HG03045 (cell line): ENCODE results near the gene TLR7.
A peak's percentile ranks its signal among the peaks of the same experiment; 100 is the strongest.

Experiments used
- ATAC-seq: cut with Tn5 transposase; IDR thresholded peaks from one replicate; pipeline ENCODE4 v1.9.1; 2021; ENCODE audit warnings: mild to moderate bottlenecking, moderate library complexity; ENCODE audit not compliant: unreplicated experiment

TLR7 gene

GRCh38 chrX:12866451-12867377 lies at the start of gene TLR7:
TSS of gene TLR7 (plus strand) at chrX:12867072. CDS start at chrX:12867579, 507 bp downstream.
- ATAC-seq: no peak

- no peak for ATAC-seq
Measured at GRCh38 chrX:12817528-12817927, 49.3 kb upstream of the TLR7 start.

- ATAC-seq: no peak
Measured at GRCh38 chrX:12819222-12819621, 47.6 kb upstream of the TLR7 start.

- no peak for ATAC-seq
Measured at GRCh38 chrX:12820737-12821136, 46.1 kb upstream of the TLR7 start.

GRCh38 chrX:12824944-12825343 lies 41.9 kb upstream of the TLR7 start:
- no peak for ATAC-seq

GRCh38 chrX:12825801-12826200 lies 41.1 kb upstream of the TLR7 start:
- no peak for ATAC-seq

- ATAC-seq: no peak
Measured at GRCh38 chrX:12843061-12843667, 23.7 kb upstream of the TLR7 start.

GRCh38 chrX:12843668-12844279 lies 23.1 kb upstream of the TLR7 start:
- peak; percentile 89 for ATAC-seq

- ATAC-seq: no peak
Measured at GRCh38 chrX:12844319-12844718, 22.6 kb upstream of the TLR7 start.

GRCh38 chrX:12865359-12865758 lies 1.5 kb upstream of the TLR7 start:
- ATAC-seq: no peak

- no peak for ATAC-seq
Measured at GRCh38 chrX:12867685-12868084, 813 bp downstream of the TLR7 start.

GRCh38 chrX:12868747-12869146 lies 1.9 kb downstream of the TLR7 start:
- ATAC-seq: peak; percentile 61

GRCh38 chrX:12871257-12871656 lies 4.4 kb downstream of the TLR7 start:
- ATAC-seq: no peak

- no peak for ATAC-seq
Measured at GRCh38 chrX:12872741-12873140, 5.9 kb downstream of the TLR7 start.

- no peak for ATAC-seq
Measured at GRCh38 chrX:12874581-12874980, 7.7 kb downstream of the TLR7 start.

- no peak for ATAC-seq
Measured at GRCh38 chrX:12877386-12877785, 10.5 kb downstream of the TLR7 start.

GRCh38 chrX:12878536-12878935 lies 11.7 kb downstream of the TLR7 start:
- no peak for ATAC-seq

- ATAC-seq: no peak
Measured at GRCh38 chrX:12881914-12882313, 15.0 kb downstream of the TLR7 start.

- no peak for ATAC-seq
Measured at GRCh38 chrX:12885508-12885907, 18.6 kb downstream of the TLR7 start.

- no peak for ATAC-seq
Measured at GRCh38 chrX:12886545-12886944, 19.7 kb downstream of the TLR7 start.

GRCh38 chrX:12887141-12887540 lies 20.3 kb downstream of the TLR7 start:
- ATAC-seq: no peak

GRCh38 chrX:12887767-12888166 lies 20.9 kb downstream of the TLR7 start:
- no peak for ATAC-seq
